ENCODE results near the gene SCG2. TPM values are rescaled to one million over a fixed set of nuclear protein-coding genes. Genes with fewer than 3 reads are reported as not detected.

The SCG2 gene
- polyA plus RNA-seq, 1 donor from 2014 or later, result 37.3 TPM

- H3K79me2 ChIP-seq (replicated peaks; ENCODE audit: insufficient read depth, low read length), result no peaks in the 10 kb centered on the region
- H3K4me2 ChIP-seq (ENCODE audit: low read length), result no peak overlapping the region
- no peaks in the 10 kb centered on the region for H4K20me1 ChIP-seq (ENCODE audit: insufficient read depth)
- H3K27me3 ChIP-seq (ENCODE audit: insufficient read depth, low read depth, low read length), result no peaks in the 10 kb centered on the region
- H3K4me3 ChIP-seq (ENCODE audit: low read length), result no peak overlapping the region
- H3K9me3 ChIP-seq (ENCODE audit: low read length), result no peaks in the 10 kb centered on the region
- no peak overlapping the region for H2AFZ ChIP-seq (ENCODE audit: low read depth, low read length)
- peaks cover 7% of the 10 kb centered on the region for H3F3A ChIP-seq (ENCODE audit: insufficient read depth, low read length, poor library complexity, severe bottlenecking)
- H3K9ac ChIP-seq (ENCODE audit: low read length), result no peak overlapping the region
- TF ChIP-seq RAD21 (conservative IDR thresholded peaks at IDR 0.05) (no peak), CTCF (IDR thresholded peaks at IDR 0.05; ENCODE audit: poor library complexity, severe bottlenecking) (no peak), POLR2AphosphoS5 (IDR thresholded peaks at IDR 0.05) (no peak), REST (IDR thresholded peaks at IDR 0.05; ENCODE audit: borderline replicate concordance) (no peak), EZH2 (IDR thresholded peaks at IDR 0.05; ENCODE audit: borderline replicate concordance, insufficient read depth, low read length, poor library complexity, severe bottlenecking) (no peak), TAF1 (IDR thresholded peaks at IDR 0.05; ENCODE audit: low read depth) (no peak), MXI1 (conservative IDR thresholded peaks at IDR 0.05; ENCODE audit: poor library complexity, severe bottlenecking) (no peak), SMC3 (conservative IDR thresholded peaks at IDR 0.05; ENCODE audit: poor library complexity) (no peak), EP300 (conservative IDR thresholded peaks at IDR 0.05; ENCODE audit: poor library complexity, severe bottlenecking) (no peak)
- no peaks in the 10 kb centered on the region for H3K36me3 ChIP-seq (ENCODE audit: insufficient read depth, low read length)
- no peak overlapping the region for H3K27ac ChIP-seq (ENCODE audit: low read length)
- H3K9me2 ChIP-seq (ENCODE audit: insufficient read depth, low read length), result no peaks in the 10 kb centered on the region
Observed at GRCh38 chr2:223607476-223607875, 5.3 kb upstream of the SCG2 start.

GRCh38 chr2:223606946-223607345 is 4.8 kb upstream of the SCG2 start:
- Histone ChIP-seq H3K27me3 (ENCODE audit: insufficient read depth, low read depth, low read length) (no peaks in the 10 kb centered on the region), H3K4me3 (ENCODE audit: low read length) (no peak overlapping the region), H3K9ac (ENCODE audit: low read length) (no peak overlapping the region), H3F3A (ENCODE audit: insufficient read depth, low read length, poor library complexity, severe bottlenecking) (peaks cover 5% of the 10 kb centered on the region), H3K9me3 (ENCODE audit: low read length) (no peaks in the 10 kb centered on the region), H3K27ac (ENCODE audit: low read length) (no peak overlapping the region), H3K36me3 (ENCODE audit: insufficient read depth, low read length) (no peaks in the 10 kb centered on the region), H3K79me2 (replicated peaks; ENCODE audit: insufficient read depth, low read length) (no peaks in the 10 kb centered on the region), H3K4me2 (ENCODE audit: low read length) (no peak overlapping the region), H4K20me1 (ENCODE audit: insufficient read depth) (no peaks in the 10 kb centered on the region), H2AFZ (ENCODE audit: low read depth, low read length) (no peak overlapping the region), H3K9me2 (ENCODE audit: insufficient read depth, low read length) (no peaks in the 10 kb centered on the region)
- TF ChIP-seq MXI1 (conservative IDR thresholded peaks at IDR 0.05; ENCODE audit: poor library complexity, severe bottlenecking) (no peak), EZH2 (IDR thresholded peaks at IDR 0.05; ENCODE audit: borderline replicate concordance, insufficient read depth, low read length, poor library complexity, severe bottlenecking) (no peak), TAF1 (IDR thresholded peaks at IDR 0.05; ENCODE audit: low read depth) (no peak), CTCF (IDR thresholded peaks at IDR 0.05; ENCODE audit: poor library complexity, severe bottlenecking) (no peak), SMC3 (conservative IDR thresholded peaks at IDR 0.05; ENCODE audit: poor library complexity) (no peak), POLR2AphosphoS5 (IDR thresholded peaks at IDR 0.05) (no peak), RAD21 (conservative IDR thresholded peaks at IDR 0.05) (no peak), EP300 (conservative IDR thresholded peaks at IDR 0.05; ENCODE audit: poor library complexity, severe bottlenecking) (no peak), REST (IDR thresholded peaks at IDR 0.05; ENCODE audit: borderline replicate concordance) (no peak)
